CD4-positive, alpha-beta T cell treated with Interferon gamma for 1 hour (primary cell): Measurements from ENCODE around the gene KIAA1671.

Experiments
- DNase-seq: peaks from one replicate; pipeline ENCODE4 v3.0.0-alpha.2; 2020

KIAA1671 gene

DNA sequence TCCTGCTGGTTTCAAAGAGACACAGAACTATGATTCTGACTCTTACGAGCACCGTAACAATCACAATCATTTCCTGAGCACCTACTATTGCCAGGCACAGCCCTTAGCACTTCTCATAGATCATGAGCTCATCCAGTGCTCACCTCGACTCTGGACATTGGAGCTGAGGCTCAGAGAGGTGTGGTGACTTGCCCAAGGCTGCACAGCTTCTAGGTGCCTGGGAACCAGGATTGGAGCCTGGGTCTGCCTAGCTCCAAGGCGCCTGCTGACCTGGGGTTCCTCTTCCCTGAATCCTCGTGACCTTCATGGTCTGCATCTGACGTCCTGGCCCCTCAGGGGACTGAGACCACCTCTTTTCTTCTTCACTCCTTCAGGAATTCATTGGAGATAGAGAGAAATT, 196.5 kb downstream of the KIAA1671 start:
- DNase-seq, result no peak

DNA sequence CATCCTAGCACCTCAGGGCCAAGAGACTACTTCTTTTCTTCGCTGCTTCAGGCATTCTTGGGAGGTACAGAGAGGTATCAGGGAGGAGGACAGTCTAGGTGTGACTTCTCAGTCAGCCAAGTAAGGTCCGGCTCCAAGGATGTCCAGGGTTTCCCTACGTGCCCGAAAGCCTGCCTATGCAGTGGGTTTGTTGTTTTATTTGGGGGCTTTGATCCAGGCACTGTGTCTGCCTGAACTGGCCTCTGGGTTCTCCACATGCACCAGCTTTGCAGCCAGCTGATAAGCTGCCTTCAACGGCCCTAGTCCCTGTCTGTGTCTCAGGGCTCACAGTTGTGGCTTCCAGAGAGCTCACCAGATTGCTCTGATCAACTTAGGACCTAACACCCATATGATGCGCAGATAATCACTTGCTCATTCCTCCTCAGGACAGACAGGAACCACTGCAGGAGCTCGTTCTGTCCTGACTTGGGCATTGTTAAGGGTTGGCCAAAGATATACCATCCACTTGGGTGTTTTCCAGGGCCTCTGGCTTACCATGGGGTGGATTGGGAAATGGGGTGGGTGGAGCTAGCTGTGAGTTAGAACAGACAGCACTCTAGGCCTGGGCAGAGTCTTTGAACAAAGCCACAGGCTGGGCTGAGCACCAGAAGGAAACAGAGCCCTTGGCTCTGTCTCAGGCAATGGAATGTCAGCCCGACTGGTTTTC, 201.6 kb downstream of the KIAA1671 start:
- no peak for DNase-seq

- DNase-seq, result no peak
Observed at GRCh38 chr22:25154667-25154999, 202.1 kb downstream of the KIAA1671 start.

GRCh38 chr22:25156736-25157135, 204.2 kb downstream of the KIAA1671 start:
- DNase-seq, result no peak

GRCh38 chr22:25159028-25159427, 206.5 kb downstream of the KIAA1671 start:
- DNase-seq, result no peak

DNA sequence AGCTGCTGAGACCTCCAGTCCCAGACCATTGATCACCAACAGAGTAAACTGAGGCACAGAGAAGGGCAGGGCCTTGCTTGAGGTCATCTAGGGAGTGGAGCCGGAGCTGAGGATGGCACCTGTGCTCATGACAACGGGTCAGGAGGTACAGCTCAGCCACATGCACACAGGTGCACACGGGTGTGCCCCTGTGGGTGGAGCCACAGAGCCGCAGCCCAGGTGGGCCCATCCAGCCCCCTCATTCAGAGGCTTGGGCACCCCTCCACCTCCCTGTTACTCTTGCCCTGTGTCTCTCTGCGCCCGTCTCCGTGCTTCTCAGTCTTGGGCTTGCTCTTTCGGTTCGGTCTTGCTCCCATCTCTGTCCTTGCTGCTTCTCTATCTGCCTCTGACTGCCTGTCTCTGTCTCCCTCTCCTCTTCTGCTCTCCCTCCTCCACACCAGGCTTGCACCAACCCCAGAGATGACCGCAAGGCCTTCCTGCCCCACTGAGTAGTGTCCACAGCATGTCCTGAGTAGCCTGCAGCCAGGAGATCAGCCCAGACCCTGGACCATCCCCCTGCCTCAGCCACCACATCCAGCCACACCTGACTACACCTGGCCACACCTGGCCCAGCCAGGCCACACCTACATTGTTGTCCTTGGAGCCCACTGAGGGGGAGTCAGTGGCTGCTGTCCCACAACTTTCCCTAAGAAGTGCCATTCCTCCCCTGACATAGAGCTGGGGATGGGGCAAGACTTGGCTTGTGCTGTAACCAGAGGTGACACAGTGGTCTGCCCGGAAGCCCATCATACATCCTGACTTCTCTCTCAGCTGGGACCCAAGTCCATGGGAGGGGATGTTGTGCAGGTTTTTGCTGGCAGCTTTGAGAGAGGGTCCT, 207.8 kb downstream of the KIAA1671 start:
- DNase-seq, result no peak

DNA sequence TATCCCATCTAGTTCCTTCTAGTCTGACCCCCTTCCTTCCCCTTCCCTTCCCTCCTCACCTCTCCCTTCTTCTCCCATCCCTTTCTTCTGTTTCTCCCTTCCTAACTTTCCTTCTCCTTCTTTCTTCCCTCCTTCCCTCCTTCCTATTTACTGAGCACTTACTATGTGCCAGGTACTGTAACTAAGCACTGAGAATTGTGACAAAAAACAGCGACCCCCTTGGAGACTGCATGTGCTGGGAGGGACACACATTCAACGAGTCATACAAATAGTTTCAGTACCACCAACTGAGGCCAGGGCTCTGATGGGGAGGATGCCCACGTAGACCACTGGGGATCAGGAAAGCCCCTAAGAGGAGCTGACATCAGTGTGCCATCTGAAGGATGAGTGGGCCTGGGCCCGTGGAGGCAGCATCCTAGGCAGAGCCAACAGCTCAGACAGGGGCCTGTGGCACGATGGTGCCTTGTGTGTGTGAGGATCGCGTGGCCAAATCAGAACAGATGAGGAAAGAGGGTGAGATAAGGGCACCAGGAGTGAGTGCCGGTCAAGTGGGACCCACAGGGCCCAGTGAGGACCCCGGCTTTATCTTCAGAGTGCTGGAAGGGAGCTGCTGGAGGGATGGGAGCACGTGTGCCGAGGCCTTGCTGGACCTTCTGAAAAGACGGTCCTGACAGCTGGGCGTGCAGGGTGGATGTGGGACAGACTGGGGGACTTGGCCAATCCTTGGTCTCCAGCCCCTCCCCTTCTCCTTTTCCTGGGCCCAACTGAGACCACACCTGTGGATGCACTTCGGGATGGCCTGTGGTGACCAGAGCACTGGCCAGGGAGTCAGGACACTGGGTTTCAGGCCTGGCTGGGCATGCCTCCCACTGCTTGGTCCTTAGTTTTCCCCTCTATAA, 208.8 kb downstream of the KIAA1671 start:
- DNase-seq, result no peak

DNA sequence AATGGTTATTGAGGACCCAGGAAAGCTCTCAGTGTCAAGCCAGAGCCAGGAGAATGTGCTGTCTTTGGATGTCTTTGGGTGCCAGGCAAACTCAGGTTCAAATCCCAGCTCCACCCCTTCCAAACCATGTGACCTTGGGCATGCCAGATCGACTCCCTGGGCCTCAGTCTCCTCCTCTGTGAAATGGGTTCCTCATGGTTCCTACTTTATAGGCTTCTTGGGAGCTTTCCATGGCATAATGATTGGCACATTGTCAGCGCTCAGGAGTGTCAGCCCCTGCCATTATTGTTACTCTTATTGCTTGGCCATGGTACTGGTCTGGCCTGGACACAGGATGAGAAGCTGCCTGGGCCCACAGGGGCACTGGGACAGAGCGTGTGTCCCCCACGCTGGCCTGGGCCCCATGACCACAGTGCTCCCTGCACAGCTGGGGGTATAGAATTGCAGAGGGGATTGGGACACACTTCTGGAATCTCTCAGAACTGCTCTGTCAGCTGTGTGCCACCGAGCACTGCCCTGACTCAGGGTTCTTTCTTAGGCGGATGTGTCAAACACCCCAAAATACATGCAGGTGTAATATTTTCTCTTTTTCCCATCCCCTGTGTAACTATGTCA, 209.5 kb downstream of the KIAA1671 start:
- no peak for DNase-seq

DNA sequence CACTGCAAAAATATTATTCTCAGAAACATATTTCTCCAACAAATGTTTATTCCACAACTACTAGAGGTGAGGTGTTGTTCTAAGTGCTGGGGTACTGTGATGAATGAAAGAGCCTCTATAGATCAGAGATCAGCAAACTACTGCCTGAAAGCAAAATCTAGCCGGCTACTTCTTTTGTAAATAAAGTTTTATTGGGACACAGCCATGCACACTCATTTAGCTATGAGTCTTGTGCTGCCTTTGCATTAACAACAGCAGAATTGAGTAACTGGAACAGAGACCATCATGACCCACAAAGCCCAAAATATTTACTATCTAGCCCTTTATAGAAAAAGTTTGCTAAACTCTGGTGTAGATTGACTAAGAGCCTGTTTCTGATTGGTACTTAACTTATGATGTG, 210.0 kb downstream of the KIAA1671 start:
- no peak for DNase-seq

DNA sequence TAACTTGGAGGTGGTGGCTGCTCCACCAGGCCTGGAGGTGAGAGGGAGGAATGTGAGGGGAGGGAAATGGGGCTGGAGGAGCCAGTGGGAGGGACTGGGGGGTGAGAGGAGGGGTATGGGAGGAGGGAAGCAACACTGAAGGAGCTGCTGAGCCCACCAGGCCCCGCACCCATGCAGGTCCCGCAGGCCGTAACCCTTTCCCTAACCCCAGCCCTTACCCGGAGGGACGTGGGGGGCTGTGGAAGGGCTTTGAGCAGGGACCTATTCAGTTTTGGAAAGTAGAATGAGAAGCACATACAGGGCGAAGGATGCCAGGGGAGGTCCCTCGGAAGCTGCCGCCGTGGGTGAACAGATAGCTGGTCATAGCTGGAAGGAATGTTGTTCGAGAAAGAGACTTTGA, 213.3 kb downstream of the KIAA1671 start:
- DNase-seq, result no peak

DNA sequence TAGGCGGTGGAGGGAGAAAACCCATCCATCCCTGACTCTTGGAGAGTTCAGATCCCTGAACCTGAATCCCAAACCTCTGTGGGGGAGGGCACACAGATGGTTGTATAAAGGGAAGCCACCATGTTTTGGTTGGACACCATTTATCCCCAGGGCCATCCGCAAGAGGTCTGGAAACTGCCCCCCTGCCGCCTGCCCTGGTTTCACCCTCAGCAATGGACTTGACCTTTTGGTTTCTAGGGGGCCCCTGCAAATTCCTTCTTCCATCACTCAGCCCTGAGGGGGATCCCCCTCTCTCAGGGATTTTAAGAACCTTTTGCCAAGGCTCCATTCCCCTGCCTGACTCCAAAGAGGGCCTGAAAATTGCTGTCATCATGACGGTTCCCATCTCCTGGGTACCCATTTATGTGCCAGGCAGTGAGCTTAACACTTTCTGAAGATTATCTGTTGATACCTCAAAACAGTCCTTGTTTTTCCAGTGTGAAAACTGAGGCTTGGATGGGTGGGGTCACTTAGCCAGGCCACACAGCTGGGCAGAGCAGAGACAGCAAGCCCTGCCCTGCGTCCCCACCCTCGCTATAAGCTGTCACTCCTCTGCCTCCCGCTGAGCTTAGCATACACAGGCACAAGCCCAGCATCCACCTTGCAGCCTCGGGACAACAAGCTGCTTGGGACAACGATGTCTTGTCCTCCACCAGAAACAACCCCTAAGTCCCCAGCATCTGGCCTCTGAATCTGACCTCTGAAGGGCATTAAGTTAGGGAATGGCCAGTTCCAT, 213.9 kb downstream of the KIAA1671 start:
- no peak for DNase-seq

DNA sequence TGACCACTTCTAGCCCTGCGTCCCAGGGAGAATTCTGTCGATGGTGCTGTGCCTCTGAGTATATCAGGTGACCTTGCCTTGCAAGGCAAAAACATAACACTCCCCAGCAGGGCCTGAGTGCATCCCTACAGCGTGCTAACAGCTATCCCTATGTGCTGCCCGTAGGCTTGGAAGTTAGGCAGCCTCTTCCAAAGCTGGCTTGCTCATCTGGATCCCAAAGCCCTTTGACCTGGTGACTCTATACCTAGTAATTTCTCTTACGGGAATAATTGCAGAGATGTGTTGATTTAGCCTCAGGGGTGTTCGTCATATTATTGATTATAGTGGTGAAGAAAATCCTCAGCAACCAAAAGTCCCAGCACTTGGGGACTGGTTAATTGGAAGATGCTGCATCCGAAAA, 214.6 kb downstream of the KIAA1671 start:
- DNase-seq, result no peak

DNA sequence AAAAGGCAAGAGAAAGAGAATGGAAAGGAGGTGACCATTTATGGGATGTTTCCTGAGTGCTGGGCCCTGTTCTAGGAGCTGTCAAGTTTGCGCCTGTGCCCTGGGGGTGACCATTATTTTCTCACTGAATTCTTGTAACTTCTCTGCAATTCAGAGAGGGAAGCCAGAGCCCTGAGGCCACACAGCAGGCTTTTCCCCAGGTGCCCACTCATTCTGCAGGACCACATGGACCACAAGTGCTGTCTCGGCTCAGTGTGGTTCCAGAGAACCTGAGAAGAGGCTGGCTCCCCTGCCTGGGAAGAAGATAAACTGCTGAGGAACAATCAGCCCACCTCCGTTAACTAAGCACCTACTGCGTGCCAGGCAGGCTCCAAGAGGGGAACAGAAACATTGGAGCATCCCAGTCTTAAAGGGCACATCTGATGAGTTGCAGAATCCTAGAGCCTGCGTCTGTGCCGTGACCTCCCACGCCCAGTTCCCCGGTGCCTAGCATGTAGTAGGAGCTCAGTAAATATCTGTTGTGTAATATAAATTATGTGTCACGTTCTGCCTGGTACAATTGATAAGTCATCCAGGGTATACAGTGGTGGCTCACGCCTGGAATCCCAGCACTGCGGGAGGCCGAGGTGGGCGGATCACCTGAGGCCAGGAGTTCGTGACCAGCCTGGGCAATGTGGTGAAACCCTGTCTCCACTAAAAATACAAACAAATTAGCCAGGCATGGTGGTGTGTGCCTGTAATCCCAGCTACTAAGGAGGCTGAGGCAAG, 215.5 kb downstream of the KIAA1671 start:
- DNase-seq, result no peak

GRCh38 chr22:25169278-25170031, 216.9 kb downstream of the KIAA1671 start:
- no peak for DNase-seq

DNA sequence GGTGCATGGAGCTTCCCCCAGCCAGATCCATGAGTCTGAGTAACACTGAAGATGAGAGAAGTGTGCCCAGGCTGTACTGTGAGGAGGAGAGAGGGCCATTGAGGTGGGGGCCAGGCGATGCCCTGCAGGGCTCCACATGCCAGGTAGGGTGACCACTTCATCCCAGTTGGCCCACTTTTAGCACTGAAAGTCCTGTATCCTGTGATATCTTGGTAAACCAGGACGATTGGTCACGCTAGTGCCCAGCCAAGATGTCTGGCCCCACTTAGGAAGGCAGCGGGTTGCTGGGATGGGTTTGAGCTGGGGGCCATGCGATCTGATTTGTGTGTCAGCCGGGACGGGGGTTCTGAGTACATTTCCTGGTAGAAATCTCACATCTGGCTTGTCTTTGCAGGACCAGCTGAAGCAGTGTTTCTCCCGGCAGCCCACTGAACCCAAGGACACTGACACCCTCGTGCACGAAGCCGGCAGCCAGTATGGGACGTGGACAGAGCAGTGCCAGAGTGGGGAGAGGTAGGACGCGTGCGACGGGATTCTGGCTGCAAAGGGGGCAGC, 218.0 kb downstream of the KIAA1671 start:
- DNase-seq, result no peak

DNA sequence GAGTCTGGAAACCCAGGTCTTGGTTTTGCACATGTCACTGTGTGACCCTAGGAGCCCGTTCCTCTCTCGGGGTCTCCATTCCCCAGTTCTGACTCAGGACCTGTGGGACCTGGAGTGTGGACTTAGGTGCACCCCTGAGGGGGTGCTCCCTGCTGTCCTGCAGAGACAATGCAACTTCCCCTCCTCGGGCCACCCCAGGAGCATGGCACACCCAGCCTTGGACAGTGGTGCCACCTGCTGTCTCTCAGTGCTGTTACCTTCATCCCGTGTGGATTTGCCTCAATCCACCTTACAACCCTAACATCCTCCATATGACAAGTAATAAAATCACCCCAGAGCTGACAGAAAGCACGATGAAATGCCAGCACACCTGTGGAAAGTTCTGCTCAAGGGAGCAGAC, 219.6 kb downstream of the KIAA1671 start:
- DNase-seq, result peak; percentile 14

GRCh38 chr22:25174156-25174887, 221.8 kb downstream of the KIAA1671 start:
- DNase-seq, result no peak

GRCh38 chr22:25174888-25175411, 222.4 kb downstream of the KIAA1671 start:
- DNase-seq, result no peak

DNA sequence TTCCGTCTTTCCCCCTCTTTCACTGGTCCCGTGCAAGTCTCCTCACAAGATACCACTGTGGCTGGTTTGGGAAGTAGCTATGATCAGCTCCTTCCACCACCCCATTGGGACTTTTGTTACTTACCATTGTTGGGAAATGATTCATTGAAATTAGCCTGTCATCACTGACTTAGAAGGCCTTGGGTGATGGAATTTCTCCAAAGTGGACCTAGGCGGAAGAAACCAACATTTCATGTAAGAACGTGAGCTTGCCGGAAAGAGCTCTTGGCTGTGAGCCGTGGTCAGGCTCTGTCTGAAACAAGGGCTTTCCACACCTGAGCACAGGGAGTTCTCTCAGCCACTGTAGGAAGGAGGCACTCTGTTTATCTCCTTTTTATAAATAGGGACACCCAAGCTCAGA, 223.7 kb downstream of the KIAA1671 start:
- DNase-seq, result no peak
